ENCODE measurements around the gene HES5. TPM values are rescaled to one million over a fixed set of nuclear protein-coding genes. Genes with fewer than 3 reads are reported as not detected.

HES5 gene
- polyA plus RNA-seq, 1 donor (not counting 4 experiments of a cell fraction or from before 2014, with no cell fraction given) = 0.33 TPM

GRCh38 chr1:2516946-2517345, 13.1 kb downstream of the HES5 start:
- Histone ChIP-seq H3K27ac (ENCODE audit: control insufficient read depth, insufficient read depth, low read length) (no peak overlapping the region), H3K9me1 (ENCODE audit: control insufficient read depth, extremely low read depth, insufficient read depth, low read length) (no peaks in the 10 kb centered on the region), H3K9ac (ENCODE audit: control insufficient read depth, extremely low read depth, insufficient read depth, low read length) (no peak overlapping the region), H3K36me3 (ENCODE audit: control insufficient read depth in 2 of 2, extremely low read depth in 1 of 2, insufficient read depth in 2 of 2, low read length in 2 of 2) (peaks cover 40 to 45% of the 10 kb centered on the region in 2 experiments), H3K9me3 (ENCODE audit: control insufficient read depth, low read depth, low read length) (no peaks in the 10 kb centered on the region), H4K20me1 (ENCODE audit: control insufficient read depth, extremely low read depth, insufficient read depth, low read length) (no peaks in the 10 kb centered on the region), H3K27me3 (ENCODE audit: control insufficient read depth, extremely low read depth, insufficient read depth, low read length) (no peaks in the 10 kb centered on the region), H3K4me3 (ENCODE audit: control insufficient read depth in 2 of 3, extremely low read depth in 1 of 3, insufficient read depth in 2 of 3, low read depth in 1 of 3, low read length in 3 of 3) (no peak overlapping the region), H2AFZ (ENCODE audit: control insufficient read depth, low read length) (no peak overlapping the region), H3K4me2 (ENCODE audit: control insufficient read depth, extremely low read depth, insufficient read depth, low read depth, low read length) (no peak overlapping the region), H3K4me1 (ENCODE audit: control insufficient read depth, extremely low read depth, insufficient read depth, low read length) (no peaks in the 10 kb centered on the region), H3K79me2 (ENCODE audit: control insufficient read depth, insufficient read depth, low read length) (peaks cover 7% of the 10 kb centered on the region)
- dilution Hi-C loops (cut with MboI; ENCODE audit: extremely low pct_ligation_motif_present, low sequenced_read_pairs) = no loop called here
- FAIRE-seq (no peak), DNase-seq (ENCODE audit: low read depth, low spot score) (no peak)
- no peak for TF ChIP-seq EZH2 (IDR thresholded peaks at IDR 0.05; ENCODE audit: low read length)
- TF ChIP-seq CTCF (optimal IDR thresholded peaks at IDR 0.05 in 1 of 3, IDR thresholded peaks at IDR 0.05 in 1 of 3, conservative IDR thresholded peaks at IDR 0.05 in 1 of 3; ENCODE audit: extremely low read depth in 1 of 3, insufficient read depth in 2 of 3, low read length in 3 of 3) = no peak

GRCh38 chr1:2516124-2516523, 13.9 kb downstream of the HES5 start:
- dilution Hi-C loops (cut with MboI; ENCODE audit: extremely low pct_ligation_motif_present, low sequenced_read_pairs) = no loop called here
- Histone ChIP-seq H3K36me3 (ENCODE audit: control insufficient read depth in 2 of 2, extremely low read depth in 1 of 2, insufficient read depth in 2 of 2, low read length in 2 of 2) (peaks cover 36 to 46% of the 10 kb centered on the region in 2 experiments), H3K4me3 (ENCODE audit: control insufficient read depth in 2 of 3, extremely low read depth in 1 of 3, insufficient read depth in 2 of 3, low read depth in 1 of 3, low read length in 3 of 3) (no peak overlapping the region), H3K27ac (ENCODE audit: control insufficient read depth, insufficient read depth, low read length) (no peak overlapping the region), H3K4me2 (ENCODE audit: control insufficient read depth, extremely low read depth, insufficient read depth, low read depth, low read length) (no peak overlapping the region), H3K9me3 (ENCODE audit: control insufficient read depth, low read depth, low read length) (no peaks in the 10 kb centered on the region), H3K27me3 (ENCODE audit: control insufficient read depth, extremely low read depth, insufficient read depth, low read length) (no peaks in the 10 kb centered on the region), H3K79me2 (ENCODE audit: control insufficient read depth, insufficient read depth, low read length) (no peaks in the 10 kb centered on the region), H2AFZ (ENCODE audit: control insufficient read depth, low read length) (no peak overlapping the region), H3K4me1 (ENCODE audit: control insufficient read depth, extremely low read depth, insufficient read depth, low read length) (no peaks in the 10 kb centered on the region), H4K20me1 (ENCODE audit: control insufficient read depth, extremely low read depth, insufficient read depth, low read length) (no peaks in the 10 kb centered on the region), H3K9ac (ENCODE audit: control insufficient read depth, extremely low read depth, insufficient read depth, low read length) (no peak overlapping the region), H3K9me1 (ENCODE audit: control insufficient read depth, extremely low read depth, insufficient read depth, low read length) (no peaks in the 10 kb centered on the region)
- no peak for FAIRE-seq
- no peak for TF ChIP-seq EZH2 (IDR thresholded peaks at IDR 0.05; ENCODE audit: low read length)
- TF ChIP-seq CTCF (optimal IDR thresholded peaks at IDR 0.05 in 1 of 3, IDR thresholded peaks at IDR 0.05 in 1 of 3, conservative IDR thresholded peaks at IDR 0.05 in 1 of 3; ENCODE audit: extremely low read depth in 1 of 3, insufficient read depth in 2 of 3, low read length in 3 of 3) = no peak
- DNase-seq (ENCODE audit: low read depth, low spot score) = no peak

All from keratinocyte (primary cell).